ENCODE data around the gene PPFIBP2.

Gene PPFIBP2

GRCh38 chr11:7603031-7603781 lies 89.4 kb downstream of the PPFIBP2 start:
- no peak for DNase-seq (ENCODE audit: low read depth)

- DNase-seq (ENCODE audit: low read depth): no peak
These were observed 90.6 kb downstream of the PPFIBP2 start for GRCh38 chr11:7604331-7604955.

GRCh38 chr11:7605186-7605943 lies 91.6 kb downstream of the PPFIBP2 start:
- peak; percentile 31 for DNase-seq (ENCODE audit: low read depth)

- DNase-seq (ENCODE audit: low read depth): no peak
These were observed 92.7 kb downstream of the PPFIBP2 start for GRCh38 chr11:7606496-7606895.

GRCh38 chr11:7609015-7609414 lies 95.2 kb downstream of the PPFIBP2 start:
- no peak for DNase-seq (ENCODE audit: low read depth)

GRCh38 chr11:7609521-7609920 lies 95.7 kb downstream of the PPFIBP2 start:
- DNase-seq (ENCODE audit: low read depth): no peak

GRCh38 chr11:7610393-7610792 lies 96.6 kb downstream of the PPFIBP2 start:
- DNase-seq (ENCODE audit: low read depth): no peak

GRCh38 chr11:7611411-7611810 lies 97.6 kb downstream of the PPFIBP2 start:
- DNase-seq (ENCODE audit: low read depth): no peak

GRCh38 chr11:7612056-7612660 lies 98.4 kb downstream of the PPFIBP2 start:
- no peak for DNase-seq (ENCODE audit: low read depth)

GRCh38 chr11:7612661-7613393 lies 99.0 kb downstream of the PPFIBP2 start:
- no peak for DNase-seq (ENCODE audit: low read depth)

- no peak for DNase-seq (ENCODE audit: low read depth)
These were observed 99.6 kb downstream of the PPFIBP2 start for GRCh38 chr11:7613394-7613720.

- no peak for DNase-seq (ENCODE audit: low read depth)
These were observed 100.9 kb downstream of the PPFIBP2 start for GRCh38 chr11:7614656-7615055.

GRCh38 chr11:7617032-7617431 lies 103.2 kb downstream of the PPFIBP2 start:
- DNase-seq (ENCODE audit: low read depth): no peak

- no peak for DNase-seq (ENCODE audit: low read depth)
These were observed 105.5 kb downstream of the PPFIBP2 start for GRCh38 chr11:7619322-7619721.

GRCh38 chr11:7621090-7621489 lies 107.3 kb downstream of the PPFIBP2 start:
- no peak for DNase-seq (ENCODE audit: low read depth)

- no peak for DNase-seq (ENCODE audit: low read depth)
These were observed 107.8 kb downstream of the PPFIBP2 start for GRCh38 chr11:7621554-7621953.

- DNase-seq (ENCODE audit: low read depth): no peak
These were observed 108.9 kb downstream of the PPFIBP2 start for GRCh38 chr11:7622721-7623120.

GRCh38 chr11:7628660-7629059 lies 114.9 kb downstream of the PPFIBP2 start:
- no peak for DNase-seq (ENCODE audit: low read depth)

GRCh38 chr11:7630002-7630401 lies 116.2 kb downstream of the PPFIBP2 start:
- no peak for DNase-seq (ENCODE audit: low read depth)

- no peak for DNase-seq (ENCODE audit: low read depth)
These were observed 118.4 kb downstream of the PPFIBP2 start for GRCh38 chr11:7632211-7632610.

- no peak for DNase-seq (ENCODE audit: low read depth)
These were observed 121.3 kb downstream of the PPFIBP2 start for GRCh38 chr11:7635137-7635536.

GRCh38 chr11:7635708-7636107 lies 121.9 kb downstream of the PPFIBP2 start:
- DNase-seq (ENCODE audit: low read depth): no peak
